WTC11 (cell line): ENCODE data around the gene PTK6. TPM values are rescaled to one million over a fixed set of nuclear protein-coding genes. Genes with fewer than 3 reads are reported as not detected.

Experiments
- ATAC-seq: fragments of 200-7000 bp; cut with Tn5 transposase; 2 replicates; pipeline ENCODE4 v1.10.0; 2021; ENCODE audit warnings: mild to moderate bottlenecking, moderate library complexity
- CTCF ChIA-PET: fragments of 300-600 bp; sonication (Branson Sonifier 250); formaldehyde crosslinking; loops from one replicate; lab custom pipeline; 2021; ENCODE audit warnings: antibody characterized with exemption; lab: Charles Lee
- POLR2A ChIA-PET: fragments of 350-600 bp; sonication (Branson Sonifier 250); formaldehyde crosslinking; loops from one replicate; lab custom pipeline; 2021; ENCODE audit warnings: antibody characterized with exemption; lab: Charles Lee
- DNase-seq: peaks from one replicate; pipeline ENCODE4 v3.0.0; 2021; ENCODE audit warnings: low spot score
- H3K27ac Mint-ChIP-seq: 2 replicates; pipeline ENCODE4 v1.8.0; 2021; ENCODE audit warnings: mixed read lengths
- H3K27me3 Mint-ChIP-seq: 2 replicates; pipeline ENCODE4 v1.8.0; 2021; ENCODE audit warnings: low read depth, mild to moderate bottlenecking, moderate library complexity, mixed read lengths
- H3K36me3 Mint-ChIP-seq: 2 replicates; pipeline ENCODE4 v1.8.0; 2021; ENCODE audit warnings: mixed read lengths
- H3K4me1 Mint-ChIP-seq: 2 replicates; pipeline ENCODE4 v1.8.0; 2022; ENCODE audit warnings: mixed read lengths
- H3K4me3 Mint-ChIP-seq: 2 replicates; pipeline ENCODE4 v1.8.0; 2021; ENCODE audit warnings: mild to moderate bottlenecking, moderate library complexity, mixed read lengths
- H3K9me3 Mint-ChIP-seq: 2 replicates; pipeline ENCODE4 v1.8.0; 2021; ENCODE audit warnings: mixed read lengths
- ATF1 ChIP-seq: sonication (generic); formaldehyde crosslinking; IDR thresholded peaks from 2 replicates; pipeline ENCODE4 v1.8.1; 2023; ENCODE audit warnings: mild to moderate bottlenecking, moderate library complexity, missing genetic modification reagents
- CBFB ChIP-seq: sonication (generic); formaldehyde crosslinking; IDR thresholded peaks from 2 replicates; pipeline ENCODE4 v1.8.1; 2022; ENCODE audit warnings: mild to moderate bottlenecking, low read depth, missing genetic modification reagents
- ELF4 ChIP-seq: sonication (generic); formaldehyde crosslinking; IDR thresholded peaks from 2 replicates; pipeline ENCODE4 v1.8.1; 2022; ENCODE audit warnings: low read depth, mild to moderate bottlenecking, moderate library complexity, missing genetic modification reagents
- JAZF1 ChIP-seq: fragments of 250-450 bp; sonication (Bioruptor Pico); IDR thresholded peaks from 2 replicates; pipeline ENCODE4 v1.9.0; 2021; ENCODE audit warnings: moderate library complexity, mild to moderate bottlenecking, inconsistent platforms
- NFYB ChIP-seq: sonication (generic); formaldehyde crosslinking; conservative IDR thresholded peaks from 2 replicates; pipeline ENCODE4 v1.8.0; 2022; ENCODE audit warnings: low read depth, missing genetic modification reagents
- RORB ChIP-seq: fragments of 250-450 bp; sonication (Bioruptor Pico); IDR thresholded peaks from 2 replicates; pipeline ENCODE4 v1.9.0; 2021; ENCODE audit warnings: mild to moderate bottlenecking
- SP1 ChIP-seq: sonication (generic); formaldehyde crosslinking; conservative IDR thresholded peaks from 2 replicates; pipeline ENCODE4 v1.8.1; 2022; ENCODE audit warnings: missing genetic modification reagents
- ZBTB21 ChIP-seq: sonication (generic); formaldehyde crosslinking; IDR thresholded peaks from 2 replicates; pipeline ENCODE4 v1.8.1; 2023; ENCODE audit warnings: mild to moderate bottlenecking, missing genetic modification reagents, borderline replicate concordance
- ZNF219 ChIP-seq: sonication (generic); formaldehyde crosslinking; IDR thresholded peaks from 2 replicates; pipeline ENCODE4 v1.8.0; 2023; ENCODE audit warnings: missing genetic modification reagents, mild to moderate bottlenecking, borderline replicate concordance
- total RNA-seq: library from RNA; stranded (reverse); gene quantifications from 3 replicates; pipeline ENCODE4 v1.2.3, GENCODE V29; 2021
- TF ChIP-seq, protein P1 (sequence below): sonication (generic); formaldehyde crosslinking; IDR thresholded peaks from 2 replicates; pipeline ENCODE4 v1.8.1; 2022; ENCODE audit warnings: mild to moderate bottlenecking, moderate library complexity, missing genetic modification reagents
- TF ChIP-seq, protein P2 (sequence below): sonication (generic); formaldehyde crosslinking; IDR thresholded peaks from 2 replicates; pipeline ENCODE4 v1.8.1; 2022; ENCODE audit warnings: missing genetic modification reagents, borderline replicate concordance
- TF ChIP-seq, protein P3 (sequence below): sonication (generic); formaldehyde crosslinking; IDR thresholded peaks from 2 replicates; pipeline ENCODE4 v1.8.0; 2022; ENCODE audit warnings: mild to moderate bottlenecking, missing genetic modification reagents
- TF ChIP-seq, protein P4 (sequence below): sonication (generic); formaldehyde crosslinking; IDR thresholded peaks from 2 replicates; pipeline ENCODE4 v1.8.1; 2022; ENCODE audit warnings: low read depth, mild to moderate bottlenecking, moderate library complexity, missing genetic modification reagents, borderline replicate concordance
- TF ChIP-seq, protein P5 (sequence below): sonication (generic); formaldehyde crosslinking; IDR thresholded peaks from 2 replicates; pipeline ENCODE4 v1.8.0; 2023; ENCODE audit warnings: missing genetic modification reagents
- TF ChIP-seq, protein P6 (sequence below): sonication (generic); formaldehyde crosslinking; IDR thresholded peaks from 2 replicates; pipeline ENCODE4 v1.8.1; 2023; ENCODE audit warnings: mild to moderate bottlenecking, missing genetic modification reagents, moderate library complexity
- TF ChIP-seq, protein P7 (sequence below): sonication (generic); formaldehyde crosslinking; IDR thresholded peaks from 2 replicates; pipeline ENCODE4 v1.8.1; 2023; ENCODE audit warnings: mild to moderate bottlenecking, missing genetic modification reagents

Gene PTK6
- total RNA-seq, 1 experiment from 2014 or later, result 0.22 TPM

DNA sequence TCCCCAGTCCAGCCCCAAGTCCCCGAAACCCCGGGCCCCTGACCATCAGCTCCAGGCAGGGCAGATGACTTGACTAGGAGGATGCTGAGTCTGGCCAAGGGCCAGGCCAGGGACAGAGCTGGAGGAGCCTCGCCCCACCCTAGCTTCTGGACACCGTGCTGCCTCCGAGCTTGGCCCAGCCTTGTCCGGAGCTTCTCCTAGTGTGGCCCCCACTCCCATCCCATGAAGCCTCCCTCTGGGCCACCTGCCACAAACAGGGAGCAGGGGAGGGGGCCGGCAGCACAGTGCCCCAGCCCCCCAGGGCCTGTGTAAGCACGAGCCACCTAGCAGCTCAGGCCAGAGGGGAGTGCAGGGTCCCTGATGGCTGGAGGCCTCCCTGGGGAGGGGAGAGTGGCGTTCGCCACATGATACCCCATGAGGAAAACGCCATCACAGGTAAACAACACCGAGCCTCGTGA is 43.6 kb downstream of the PTK6 start:
- peaks cover 9% of the 10 kb centered on the region for H3K9me3 Mint-ChIP-seq
- no peak overlapping the region for H3K27ac Mint-ChIP-seq
- peaks cover 7% of the 10 kb centered on the region for H3K4me1 Mint-ChIP-seq
- no peak for ATAC-seq
- H3K4me3 Mint-ChIP-seq, result no peak overlapping the region
- peaks cover 16% of the 10 kb centered on the region for H3K36me3 Mint-ChIP-seq
- ChIA-PET POLR2A (no interaction called here), CTCF (interaction anchor here (0.9 to 1.8 kb wide), 2 partner anchors 9 to 27 kb away, joined by 3 to 4 read pairs; partner anchors contain the start of gene PPDPF)
- DNase-seq, result no peak
- TF ChIP-seq, protein P1, sequence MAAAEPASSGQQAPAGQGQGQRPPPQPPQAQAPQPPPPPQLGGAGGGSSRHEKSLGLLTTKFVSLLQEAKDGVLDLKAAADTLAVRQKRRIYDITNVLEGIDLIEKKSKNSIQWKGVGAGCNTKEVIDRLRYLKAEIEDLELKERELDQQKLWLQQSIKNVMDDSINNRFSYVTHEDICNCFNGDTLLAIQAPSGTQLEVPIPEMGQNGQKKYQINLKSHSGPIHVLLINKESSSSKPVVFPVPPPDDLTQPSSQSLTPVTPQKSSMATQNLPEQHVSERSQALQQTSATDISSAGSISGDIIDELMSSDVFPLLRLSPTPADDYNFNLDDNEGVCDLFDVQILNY (CRISPR knock-in tag), result no peak
- TF ChIP-seq ZNF219 (CRISPR knock-in tag) (no peak), RORB (CRISPR knock-in tag) (no peak), ZBTB21 (no peak), ATF1 (CRISPR knock-in tag) (no peak), NFYB (CRISPR knock-in tag) (no peak), JAZF1 (CRISPR knock-in tag) (no peak)
- TF ChIP-seq, protein P2, sequence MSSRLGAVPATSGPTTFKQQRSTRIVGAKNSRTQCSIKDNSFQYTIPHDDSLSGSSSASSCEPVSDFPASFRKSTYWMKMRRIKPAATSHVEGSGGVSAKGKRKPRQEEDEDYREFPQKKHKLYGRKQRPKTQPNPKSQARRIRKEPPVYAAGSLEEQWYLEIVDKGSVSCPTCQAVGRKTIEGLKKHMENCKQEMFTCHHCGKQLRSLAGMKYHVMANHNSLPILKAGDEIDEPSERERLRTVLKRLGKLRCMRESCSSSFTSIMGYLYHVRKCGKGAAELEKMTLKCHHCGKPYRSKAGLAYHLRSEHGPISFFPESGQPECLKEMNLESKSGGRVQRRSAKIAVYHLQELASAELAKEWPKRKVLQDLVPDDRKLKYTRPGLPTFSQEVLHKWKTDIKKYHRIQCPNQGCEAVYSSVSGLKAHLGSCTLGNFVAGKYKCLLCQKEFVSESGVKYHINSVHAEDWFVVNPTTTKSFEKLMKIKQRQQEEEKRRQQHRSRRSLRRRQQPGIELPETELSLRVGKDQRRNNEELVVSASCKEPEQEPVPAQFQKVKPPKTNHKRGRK (CRISPR knock-in tag), result no peak
- TF ChIP-seq, protein P3, sequence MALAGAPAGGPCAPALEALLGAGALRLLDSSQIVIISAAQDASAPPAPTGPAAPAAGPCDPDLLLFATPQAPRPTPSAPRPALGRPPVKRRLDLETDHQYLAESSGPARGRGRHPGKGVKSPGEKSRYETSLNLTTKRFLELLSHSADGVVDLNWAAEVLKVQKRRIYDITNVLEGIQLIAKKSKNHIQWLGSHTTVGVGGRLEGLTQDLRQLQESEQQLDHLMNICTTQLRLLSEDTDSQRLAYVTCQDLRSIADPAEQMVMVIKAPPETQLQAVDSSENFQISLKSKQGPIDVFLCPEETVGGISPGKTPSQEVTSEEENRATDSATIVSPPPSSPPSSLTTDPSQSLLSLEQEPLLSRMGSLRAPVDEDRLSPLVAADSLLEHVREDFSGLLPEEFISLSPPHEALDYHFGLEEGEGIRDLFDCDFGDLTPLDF (CRISPR knock-in tag), result no peak
- TF ChIP-seq, protein P4, sequence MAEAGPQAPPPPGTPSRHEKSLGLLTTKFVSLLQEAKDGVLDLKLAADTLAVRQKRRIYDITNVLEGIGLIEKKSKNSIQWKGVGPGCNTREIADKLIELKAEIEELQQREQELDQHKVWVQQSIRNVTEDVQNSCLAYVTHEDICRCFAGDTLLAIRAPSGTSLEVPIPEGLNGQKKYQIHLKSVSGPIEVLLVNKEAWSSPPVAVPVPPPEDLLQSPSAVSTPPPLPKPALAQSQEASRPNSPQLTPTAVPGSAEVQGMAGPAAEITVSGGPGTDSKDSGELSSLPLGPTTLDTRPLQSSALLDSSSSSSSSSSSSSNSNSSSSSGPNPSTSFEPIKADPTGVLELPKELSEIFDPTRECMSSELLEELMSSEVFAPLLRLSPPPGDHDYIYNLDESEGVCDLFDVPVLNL (CRISPR knock-in tag), result no peak
- TF ChIP-seq, protein P5, sequence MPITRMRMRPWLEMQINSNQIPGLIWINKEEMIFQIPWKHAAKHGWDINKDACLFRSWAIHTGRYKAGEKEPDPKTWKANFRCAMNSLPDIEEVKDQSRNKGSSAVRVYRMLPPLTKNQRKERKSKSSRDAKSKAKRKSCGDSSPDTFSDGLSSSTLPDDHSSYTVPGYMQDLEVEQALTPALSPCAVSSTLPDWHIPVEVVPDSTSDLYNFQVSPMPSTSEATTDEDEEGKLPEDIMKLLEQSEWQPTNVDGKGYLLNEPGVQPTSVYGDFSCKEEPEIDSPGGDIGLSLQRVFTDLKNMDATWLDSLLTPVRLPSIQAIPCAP (CRISPR knock-in tag), result no peak
- peaks cover 45% of the 10 kb centered on the region for H3K27me3 Mint-ChIP-seq

DNA sequence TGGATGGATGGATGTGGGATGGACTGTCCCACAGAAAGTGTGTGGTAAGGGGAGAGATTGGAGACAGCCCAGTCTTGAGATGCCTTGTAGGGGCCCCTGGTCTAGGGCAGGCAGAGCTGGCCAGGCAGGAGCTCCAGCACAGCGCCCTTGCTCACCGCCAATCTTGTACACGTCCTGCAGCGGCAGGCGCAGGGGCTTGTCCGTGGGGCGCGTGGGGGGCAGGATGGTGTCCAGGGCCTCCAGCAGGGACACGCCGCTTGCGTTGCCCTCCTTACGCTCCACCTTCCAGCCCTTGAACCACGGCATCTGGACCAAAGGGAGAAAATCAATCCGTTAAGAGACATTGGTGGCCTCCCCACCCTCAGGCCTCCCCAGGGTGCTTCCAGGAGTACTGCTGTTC is 44.2 kb downstream of the PTK6 start:
- CTCF ChIA-PET, result interaction anchor here (0.9 to 1.8 kb wide), 2 partner anchors 9 to 28 kb away, joined by 3 to 4 read pairs; partner anchors contain the start of gene PPDPF
- ATAC-seq (no peak), DNase-seq (no peak)
- H3K27me3 Mint-ChIP-seq, result peaks cover 42% of the 10 kb centered on the region
- peaks cover 16% of the 10 kb centered on the region for H3K36me3 Mint-ChIP-seq
- POLR2A ChIA-PET, result no interaction called here
- TF ChIP-seq CBFB (CRISPR knock-in tag) (no peak), SP1 (CRISPR knock-in tag) (no peak), ELF4 (CRISPR knock-in tag) (no peak)
- TF ChIP-seq, protein P6, sequence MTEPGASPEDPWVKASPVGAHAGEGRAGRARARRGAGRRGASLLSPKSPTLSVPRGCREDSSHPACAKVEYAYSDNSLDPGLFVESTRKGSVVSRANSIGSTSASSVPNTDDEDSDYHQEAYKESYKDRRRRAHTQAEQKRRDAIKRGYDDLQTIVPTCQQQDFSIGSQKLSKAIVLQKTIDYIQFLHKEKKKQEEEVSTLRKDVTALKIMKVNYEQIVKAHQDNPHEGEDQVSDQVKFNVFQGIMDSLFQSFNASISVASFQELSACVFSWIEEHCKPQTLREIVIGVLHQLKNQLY (CRISPR knock-in tag), result no peak
- TF ChIP-seq, protein P7, sequence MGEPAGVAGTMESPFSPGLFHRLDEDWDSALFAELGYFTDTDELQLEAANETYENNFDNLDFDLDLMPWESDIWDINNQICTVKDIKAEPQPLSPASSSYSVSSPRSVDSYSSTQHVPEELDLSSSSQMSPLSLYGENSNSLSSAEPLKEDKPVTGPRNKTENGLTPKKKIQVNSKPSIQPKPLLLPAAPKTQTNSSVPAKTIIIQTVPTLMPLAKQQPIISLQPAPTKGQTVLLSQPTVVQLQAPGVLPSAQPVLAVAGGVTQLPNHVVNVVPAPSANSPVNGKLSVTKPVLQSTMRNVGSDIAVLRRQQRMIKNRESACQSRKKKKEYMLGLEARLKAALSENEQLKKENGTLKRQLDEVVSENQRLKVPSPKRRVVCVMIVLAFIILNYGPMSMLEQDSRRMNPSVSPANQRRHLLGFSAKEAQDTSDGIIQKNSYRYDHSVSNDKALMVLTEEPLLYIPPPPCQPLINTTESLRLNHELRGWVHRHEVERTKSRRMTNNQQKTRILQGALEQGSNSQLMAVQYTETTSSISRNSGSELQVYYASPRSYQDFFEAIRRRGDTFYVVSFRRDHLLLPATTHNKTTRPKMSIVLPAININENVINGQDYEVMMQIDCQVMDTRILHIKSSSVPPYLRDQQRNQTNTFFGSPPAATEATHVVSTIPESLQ (CRISPR knock-in tag), result no peak
- TF ChIP-seq, protein P5 (CRISPR knock-in tag), result no peak
- H3K9me3 Mint-ChIP-seq, result peaks cover 9% of the 10 kb centered on the region
- peaks cover 7% of the 10 kb centered on the region for H3K4me1 Mint-ChIP-seq
- no peak overlapping the region for H3K4me3 Mint-ChIP-seq
- H3K27ac Mint-ChIP-seq, result no peak overlapping the region
